ENCODE measurements around the gene CLIC3.

CLIC3 gene

DNA sequence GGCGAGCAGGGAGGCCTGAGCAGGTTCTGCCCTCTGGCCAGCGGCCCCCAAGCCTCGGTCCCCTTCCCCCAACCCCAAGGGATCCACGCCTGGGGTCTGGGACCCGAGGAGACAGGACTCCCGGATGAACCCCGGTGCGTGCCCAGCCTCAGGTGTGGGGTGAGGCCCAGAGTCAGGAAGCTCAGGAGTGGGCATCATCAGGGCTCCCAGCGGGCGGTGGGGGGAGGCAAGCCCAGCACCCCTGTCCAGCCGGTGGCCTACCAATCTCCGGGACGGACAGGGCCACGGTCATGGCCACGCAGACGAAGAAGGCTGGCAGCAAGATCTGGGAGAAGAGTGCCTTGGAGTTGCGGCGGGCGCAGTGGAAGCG lies 17.2 kb upstream of the CLIC3 start:
- TF ChIP-seq TCF4 (CRISPR knock-in tag; IDR thresholded peaks at IDR 0.05; ENCODE audit: borderline replicate concordance) (no peak), PPARA (CRISPR knock-in tag; IDR thresholded peaks at IDR 0.05; ENCODE audit: borderline replicate concordance) (no peak), TOX (CRISPR knock-in tag; IDR thresholded peaks at IDR 0.05; ENCODE audit: borderline replicate concordance) (no peak), ZNF565 (CRISPR knock-in tag; conservative IDR thresholded peaks at IDR 0.05; ENCODE audit: low read depth) (no peak), RARB (CRISPR knock-in tag; IDR thresholded peaks at IDR 0.05) (no peak), OSR1 (CRISPR knock-in tag; IDR thresholded peaks at IDR 0.05) (no peak)
- TF ChIP-seq, protein P1, sequence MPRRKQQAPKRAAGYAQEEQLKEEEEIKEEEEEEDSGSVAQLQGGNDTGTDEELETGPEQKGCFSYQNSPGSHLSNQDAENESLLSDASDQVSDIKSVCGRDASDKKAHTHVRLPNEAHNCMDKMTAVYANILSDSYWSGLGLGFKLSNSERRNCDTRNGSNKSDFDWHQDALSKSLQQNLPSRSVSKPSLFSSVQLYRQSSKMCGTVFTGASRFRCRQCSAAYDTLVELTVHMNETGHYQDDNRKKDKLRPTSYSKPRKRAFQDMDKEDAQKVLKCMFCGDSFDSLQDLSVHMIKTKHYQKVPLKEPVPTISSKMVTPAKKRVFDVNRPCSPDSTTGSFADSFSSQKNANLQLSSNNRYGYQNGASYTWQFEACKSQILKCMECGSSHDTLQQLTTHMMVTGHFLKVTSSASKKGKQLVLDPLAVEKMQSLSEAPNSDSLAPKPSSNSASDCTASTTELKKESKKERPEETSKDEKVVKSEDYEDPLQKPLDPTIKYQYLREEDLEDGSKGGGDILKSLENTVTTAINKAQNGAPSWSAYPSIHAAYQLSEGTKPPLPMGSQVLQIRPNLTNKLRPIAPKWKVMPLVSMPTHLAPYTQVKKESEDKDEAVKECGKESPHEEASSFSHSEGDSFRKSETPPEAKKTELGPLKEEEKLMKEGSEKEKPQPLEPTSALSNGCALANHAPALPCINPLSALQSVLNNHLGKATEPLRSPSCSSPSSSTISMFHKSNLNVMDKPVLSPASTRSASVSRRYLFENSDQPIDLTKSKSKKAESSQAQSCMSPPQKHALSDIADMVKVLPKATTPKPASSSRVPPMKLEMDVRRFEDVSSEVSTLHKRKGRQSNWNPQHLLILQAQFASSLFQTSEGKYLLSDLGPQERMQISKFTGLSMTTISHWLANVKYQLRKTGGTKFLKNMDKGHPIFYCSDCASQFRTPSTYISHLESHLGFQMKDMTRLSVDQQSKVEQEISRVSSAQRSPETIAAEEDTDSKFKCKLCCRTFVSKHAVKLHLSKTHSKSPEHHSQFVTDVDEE (CRISPR knock-in tag; IDR thresholded peaks at IDR 0.05): no peak
- TF ChIP-seq, protein P2, sequence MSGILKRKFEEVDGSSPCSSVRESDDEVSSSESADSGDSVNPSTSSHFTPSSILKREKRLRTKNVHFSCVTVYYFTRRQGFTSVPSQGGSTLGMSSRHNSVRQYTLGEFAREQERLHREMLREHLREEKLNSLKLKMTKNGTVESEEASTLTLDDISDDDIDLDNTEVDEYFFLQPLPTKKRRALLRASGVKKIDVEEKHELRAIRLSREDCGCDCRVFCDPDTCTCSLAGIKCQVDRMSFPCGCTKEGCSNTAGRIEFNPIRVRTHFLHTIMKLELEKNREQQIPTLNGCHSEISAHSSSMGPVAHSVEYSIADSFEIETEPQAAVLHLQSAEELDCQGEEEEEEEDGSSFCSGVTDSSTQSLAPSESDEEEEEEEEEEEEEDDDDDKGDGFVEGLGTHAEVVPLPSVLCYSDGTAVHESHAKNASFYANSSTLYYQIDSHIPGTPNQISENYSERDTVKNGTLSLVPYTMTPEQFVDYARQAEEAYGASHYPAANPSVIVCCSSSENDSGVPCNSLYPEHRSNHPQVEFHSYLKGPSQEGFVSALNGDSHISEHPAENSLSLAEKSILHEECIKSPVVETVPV (CRISPR knock-in tag; IDR thresholded peaks at IDR 0.05): no peak
- TF ChIP-seq, protein P3, sequence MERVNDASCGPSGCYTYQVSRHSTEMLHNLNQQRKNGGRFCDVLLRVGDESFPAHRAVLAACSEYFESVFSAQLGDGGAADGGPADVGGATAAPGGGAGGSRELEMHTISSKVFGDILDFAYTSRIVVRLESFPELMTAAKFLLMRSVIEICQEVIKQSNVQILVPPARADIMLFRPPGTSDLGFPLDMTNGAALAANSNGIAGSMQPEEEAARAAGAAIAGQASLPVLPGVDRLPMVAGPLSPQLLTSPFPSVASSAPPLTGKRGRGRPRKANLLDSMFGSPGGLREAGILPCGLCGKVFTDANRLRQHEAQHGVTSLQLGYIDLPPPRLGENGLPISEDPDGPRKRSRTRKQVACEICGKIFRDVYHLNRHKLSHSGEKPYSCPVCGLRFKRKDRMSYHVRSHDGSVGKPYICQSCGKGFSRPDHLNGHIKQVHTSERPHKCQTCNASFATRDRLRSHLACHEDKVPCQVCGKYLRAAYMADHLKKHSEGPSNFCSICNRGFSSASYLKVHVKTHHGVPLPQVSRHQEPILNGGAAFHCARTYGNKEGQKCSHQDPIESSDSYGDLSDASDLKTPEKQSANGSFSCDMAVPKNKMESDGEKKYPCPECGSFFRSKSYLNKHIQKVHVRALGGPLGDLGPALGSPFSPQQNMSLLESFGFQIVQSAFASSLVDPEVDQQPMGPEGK (CRISPR knock-in tag; IDR thresholded peaks at IDR 0.05; ENCODE audit: borderline replicate concordance): no peak
- no peak for ATAC-seq

DNA sequence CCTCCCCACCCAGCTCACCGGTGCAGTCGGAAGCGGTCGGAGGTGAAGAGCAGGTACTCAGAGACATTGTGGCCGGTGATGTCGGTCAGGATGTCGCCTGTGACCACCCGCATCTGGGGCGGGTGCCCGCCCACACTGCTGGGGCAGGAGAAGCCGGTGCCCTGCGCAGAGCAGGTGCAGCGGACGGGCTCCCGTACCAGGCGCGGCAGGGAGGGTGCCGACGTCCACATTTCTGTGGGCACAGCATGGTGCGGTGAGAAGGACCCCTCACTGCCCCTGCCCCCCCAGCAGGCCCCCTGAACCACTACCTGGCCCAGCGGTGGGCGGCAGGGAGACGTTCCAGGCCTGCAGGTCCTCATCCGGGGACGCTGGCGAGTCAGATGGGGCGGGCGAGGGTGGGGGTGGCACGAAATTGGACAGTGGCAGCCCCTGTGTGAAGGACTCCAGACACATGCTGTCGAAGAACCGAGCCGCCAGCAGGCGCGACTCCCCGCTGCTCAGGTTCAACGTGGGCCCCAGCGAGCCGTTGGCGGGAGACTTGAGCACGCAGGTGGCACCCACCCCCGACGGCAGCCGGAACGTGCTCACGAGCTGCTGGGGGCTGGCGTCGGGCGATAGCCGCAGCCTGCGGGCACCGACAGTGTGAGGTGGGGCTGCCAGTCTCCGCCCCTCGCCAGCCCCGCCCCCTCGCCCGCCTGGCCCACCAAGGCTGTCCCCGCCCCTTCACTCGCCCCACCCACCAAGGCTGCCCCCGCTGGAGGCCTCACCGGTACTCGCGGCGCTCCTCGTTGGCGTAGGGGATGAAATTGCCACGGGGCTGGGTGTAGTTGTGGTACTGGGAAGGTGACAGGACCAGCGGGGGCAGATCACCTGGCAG lies 16.6 kb upstream of the CLIC3 start:
- TF ChIP-seq ZNF70 (CRISPR knock-in tag; IDR thresholded peaks at IDR 0.05) (no peak), TOX (CRISPR knock-in tag; IDR thresholded peaks at IDR 0.05; ENCODE audit: borderline replicate concordance) (no peak)
- ATAC-seq: no peak

DNA sequence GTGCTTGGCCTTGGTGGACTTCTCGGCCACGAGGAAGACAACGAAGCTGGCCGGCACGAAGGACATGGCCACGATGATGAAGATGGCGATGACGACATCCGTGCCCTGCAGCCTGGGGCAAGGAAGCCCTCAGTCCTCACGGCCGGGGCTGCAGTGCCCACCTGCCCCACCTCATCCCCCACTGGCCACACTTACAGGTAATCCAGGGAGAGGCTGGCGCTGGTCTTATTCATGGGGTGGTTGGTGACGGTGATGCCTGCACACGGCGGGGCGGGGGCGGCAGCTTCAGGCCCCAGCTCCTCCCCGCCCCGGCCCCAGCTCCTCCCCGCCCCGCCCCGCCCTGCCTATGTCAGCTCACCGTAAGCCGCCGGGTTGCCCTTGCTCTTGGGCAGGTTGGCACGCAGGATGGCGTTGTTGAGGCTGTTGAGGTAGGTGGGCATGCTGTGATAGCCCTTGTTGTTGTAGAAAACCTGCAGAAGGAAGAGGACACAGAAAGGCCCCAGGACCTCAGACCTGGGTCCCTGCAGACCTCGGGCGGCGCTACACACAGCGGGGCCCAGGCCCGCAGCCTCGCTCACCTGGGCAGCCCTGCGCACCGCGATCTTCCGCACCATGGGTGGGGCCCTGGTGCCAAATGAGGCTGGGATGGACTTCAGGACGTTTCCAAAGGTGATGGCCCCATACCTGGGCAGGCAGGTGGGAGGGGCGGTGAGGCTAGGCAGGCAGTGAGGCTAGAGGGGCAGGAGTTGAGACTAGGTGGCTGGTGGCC lies 15.7 kb upstream of the CLIC3 start:
- TF ChIP-seq ZFP30 (CRISPR knock-in tag; IDR thresholded peaks at IDR 0.05) (no peak), ARNTL (CRISPR knock-in tag; IDR thresholded peaks at IDR 0.05; ENCODE audit: borderline replicate concordance, low read depth) (no peak), ZNF70 (CRISPR knock-in tag; IDR thresholded peaks at IDR 0.05) (no peak), BACH2 (CRISPR knock-in tag; IDR thresholded peaks at IDR 0.05; ENCODE audit: borderline replicate concordance) (no peak), CSDC2 (CRISPR knock-in tag; IDR thresholded peaks at IDR 0.05) (no peak), ZNF8 (CRISPR knock-in tag; IDR thresholded peaks at IDR 0.05) (no peak), RARB (CRISPR knock-in tag; IDR thresholded peaks at IDR 0.05) (no peak), ZFP3 (CRISPR knock-in tag; IDR thresholded peaks at IDR 0.05) (no peak), TOX (CRISPR knock-in tag; IDR thresholded peaks at IDR 0.05; ENCODE audit: borderline replicate concordance) (no peak), ESRRG (CRISPR knock-in tag; IDR thresholded peaks at IDR 0.05) (no peak), ZNF565 (CRISPR knock-in tag; conservative IDR thresholded peaks at IDR 0.05; ENCODE audit: low read depth) (no peak)
- TF ChIP-seq, protein P1 (CRISPR knock-in tag; IDR thresholded peaks at IDR 0.05): no peak
- TF ChIP-seq, protein P3 (CRISPR knock-in tag; IDR thresholded peaks at IDR 0.05; ENCODE audit: borderline replicate concordance): no peak
- TF ChIP-seq, protein P4, sequence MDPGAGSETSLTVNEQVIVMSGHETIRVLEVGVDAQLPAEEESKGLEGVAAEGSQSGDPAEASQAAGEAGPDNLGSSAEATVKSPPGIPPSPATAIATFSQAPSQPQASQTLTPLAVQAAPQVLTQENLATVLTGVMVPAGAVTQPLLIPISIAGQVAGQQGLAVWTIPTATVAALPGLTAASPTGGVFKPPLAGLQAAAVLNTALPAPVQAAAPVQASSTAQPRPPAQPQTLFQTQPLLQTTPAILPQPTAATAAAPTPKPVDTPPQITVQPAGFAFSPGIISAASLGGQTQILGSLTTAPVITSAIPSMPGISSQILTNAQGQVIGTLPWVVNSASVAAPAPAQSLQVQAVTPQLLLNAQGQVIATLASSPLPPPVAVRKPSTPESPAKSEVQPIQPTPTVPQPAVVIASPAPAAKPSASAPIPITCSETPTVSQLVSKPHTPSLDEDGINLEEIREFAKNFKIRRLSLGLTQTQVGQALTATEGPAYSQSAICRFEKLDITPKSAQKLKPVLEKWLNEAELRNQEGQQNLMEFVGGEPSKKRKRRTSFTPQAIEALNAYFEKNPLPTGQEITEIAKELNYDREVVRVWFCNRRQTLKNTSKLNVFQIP (CRISPR knock-in tag; IDR thresholded peaks at IDR 0.05; ENCODE audit: borderline replicate concordance, low read depth): no peak
- TF ChIP-seq, protein P2 (CRISPR knock-in tag; IDR thresholded peaks at IDR 0.05): no peak
- ATAC-seq: no peak
